ENCODE data around the gene DBNDD1. TPM values are rescaled to one million over a fixed set of nuclear protein-coding genes. Genes with fewer than 3 reads are reported as not detected.

DBNDD1 gene
- total RNA-seq, 1 donor from 2014 or later: 2.7 TPM

DNA sequence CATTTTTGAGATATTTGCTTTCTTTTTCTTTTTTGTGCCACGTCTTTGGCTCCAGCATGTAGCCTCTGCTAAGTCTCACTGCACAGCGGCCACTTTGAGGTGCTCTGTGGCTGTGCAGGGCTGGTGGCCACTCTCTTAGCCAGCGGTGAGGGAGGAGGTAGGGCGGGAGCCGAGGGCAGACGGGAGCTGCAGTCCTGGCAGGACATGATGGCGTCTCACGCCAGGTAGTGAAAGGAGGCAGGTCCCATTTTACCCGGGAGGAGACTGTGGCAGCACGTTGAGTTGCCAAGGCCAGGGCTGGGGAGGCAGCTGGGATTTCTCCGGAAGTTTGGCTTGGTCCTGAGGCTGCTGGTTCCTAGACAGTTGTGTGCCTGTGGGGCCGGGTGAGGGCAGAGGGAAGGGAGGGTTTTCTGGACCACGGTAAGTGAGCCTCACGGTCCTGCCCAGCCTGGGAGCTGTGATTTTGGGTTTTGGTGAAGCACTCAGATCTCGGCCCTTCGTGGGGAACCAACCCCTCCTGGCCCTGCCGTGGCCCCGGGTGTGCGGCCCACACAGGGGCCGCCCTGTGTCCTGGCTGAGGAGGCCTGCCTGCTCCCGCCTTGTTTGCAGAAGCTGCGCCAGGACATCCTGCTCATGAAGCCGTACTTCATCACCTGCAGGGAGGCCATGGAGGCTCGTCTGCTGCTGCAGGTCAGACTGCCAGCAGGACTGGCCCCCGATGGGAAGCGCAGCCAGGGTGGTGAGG, 56.3 kb downstream of the DBNDD1 start:
- Histone ChIP-seq H3K36me3 (peaks cover 12 to 47% of the 10 kb centered on the region in 2 donors), H3K27ac (no peak overlapping the region), H3K4me1 (no peaks in the 10 kb centered on the region), H3K27me3 (no peaks in the 10 kb centered on the region), H3K9me3 (no peaks in the 10 kb centered on the region), H3K4me3 (no peak overlapping the region)
- DNase-seq (ENCODE audit: low spot score in 2 of 2): no peak
- intact Hi-C loops (cut with DNase I): no loop called here
- no peak for TF ChIP-seq CTCF (IDR thresholded peaks at IDR 0.05)

DNA sequence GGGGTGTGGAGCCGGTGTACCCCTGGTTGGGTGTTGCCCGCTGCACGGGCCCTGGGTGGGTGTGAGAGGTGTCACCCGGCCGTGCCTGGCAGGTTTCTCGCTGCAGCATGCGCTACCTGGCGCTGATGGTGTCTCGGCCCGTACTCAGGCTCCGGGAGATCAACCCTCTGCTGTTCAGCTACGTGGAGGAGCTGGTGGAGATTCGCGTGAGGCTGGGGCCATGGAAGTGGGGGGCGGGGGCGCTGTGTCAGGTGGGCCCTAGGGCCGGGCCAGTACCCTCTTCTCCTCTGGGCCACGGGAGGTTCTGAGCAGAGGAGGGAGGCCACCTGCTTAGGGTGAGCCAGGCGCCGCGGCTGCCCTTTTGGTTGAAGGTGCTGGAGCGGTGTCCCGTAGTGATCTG, 57.3 kb downstream of the DBNDD1 start:
- no peak overlapping the region for H3K4me3 ChIP-seq
- intact Hi-C loops (cut with DNase I): no loop called here
- no peak for DNase-seq (ENCODE audit: low spot score in 2 of 2)
- no peaks in the 10 kb centered on the region for H3K4me1 ChIP-seq
- H3K36me3 ChIP-seq: peaks cover 19 to 57% of the 10 kb centered on the region in 2 donors
- TF ChIP-seq CTCF (IDR thresholded peaks at IDR 0.05): no peak
- H3K27me3 ChIP-seq: no peaks in the 10 kb centered on the region
- H3K9me3 ChIP-seq: no peaks in the 10 kb centered on the region
- no peak overlapping the region for H3K27ac ChIP-seq

GRCh38 chr16:89960966-89961365, 58.3 kb downstream of the DBNDD1 start:
- H3K4me3 ChIP-seq: no peak overlapping the region
- no peak for DNase-seq (ENCODE audit: low spot score in 2 of 2)
- intact Hi-C loops (cut with DNase I): no loop called here
- no peaks in the 10 kb centered on the region for H3K27me3 ChIP-seq
- no peak for TF ChIP-seq CTCF (IDR thresholded peaks at IDR 0.05)
- H3K36me3 ChIP-seq: peaks cover 21 to 63% of the 10 kb centered on the region in 2 donors
- no peak overlapping the region for H3K27ac ChIP-seq
- no peaks in the 10 kb centered on the region for H3K9me3 ChIP-seq
- no peaks in the 10 kb centered on the region for H3K4me1 ChIP-seq

- peaks cover 17 to 59% of the 10 kb centered on the region in 2 donors for H3K36me3 ChIP-seq
These were observed 60.7 kb downstream of the DBNDD1 start for GRCh38 chr16:89958596-89958995.

DNA sequence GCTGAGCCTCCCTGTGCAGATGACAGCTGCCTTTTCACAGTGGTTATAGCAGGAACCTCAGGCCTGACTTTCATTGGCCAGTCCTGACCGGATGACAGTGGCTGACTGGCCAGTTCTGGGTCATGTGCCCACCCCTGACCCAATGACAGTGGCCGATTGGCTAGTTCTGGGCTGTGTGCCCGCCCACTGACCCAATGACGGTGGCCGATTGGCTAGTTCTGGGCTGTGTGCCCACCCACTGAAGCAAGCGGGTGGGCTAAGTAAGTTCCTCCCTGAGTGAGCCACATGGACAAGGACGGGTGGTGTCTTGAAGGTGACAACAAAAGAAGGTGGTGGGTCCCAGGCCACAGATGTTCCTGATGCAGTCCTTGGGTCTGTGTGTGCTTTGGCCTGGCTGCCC, 61.2 kb downstream of the DBNDD1 start:
- intact Hi-C loops (cut with DNase I): no loop called here
- Histone ChIP-seq H3K27ac (no peak overlapping the region), H3K27me3 (no peaks in the 10 kb centered on the region), H3K36me3 (peaks cover 17 to 56% of the 10 kb centered on the region in 2 donors), H3K4me1 (no peaks in the 10 kb centered on the region), H3K4me3 (no peak overlapping the region), H3K9me3 (no peaks in the 10 kb centered on the region)
- no peak for TF ChIP-seq CTCF (IDR thresholded peaks at IDR 0.05)
- no peak for DNase-seq (ENCODE audit: low spot score in 2 of 2)

More at GRCh38 chr16:89958596-89958995, 60.7 kb downstream of the DBNDD1 start:
- no peak for TF ChIP-seq CTCF (IDR thresholded peaks at IDR 0.05)
- Histone ChIP-seq H3K4me1 (no peaks in the 10 kb centered on the region), H3K4me3 (no peak overlapping the region), H3K27ac (no peak overlapping the region), H3K27me3 (no peaks in the 10 kb centered on the region), H3K9me3 (no peaks in the 10 kb centered on the region)
- intact Hi-C loops (cut with DNase I): no loop called here
- DNase-seq (ENCODE audit: low spot score in 2 of 2): no peak

Measured in ascending aorta (tissue), 2 donors.